NB4 (cell line): ENCODE measurements around the gene FAM120A.

Experiments used
- DNase-seq: peaks from one replicate; pipeline ENCODE4 v3.0.0; 2010; ENCODE audit warnings: low read depth
- H3K4me3 ChIP-seq: one replicate; pipeline ENCODE4 v1.5.1; 2011; ENCODE audit warnings: mild to moderate bottlenecking, low read depth, low read length, moderate library complexity
- MAX ChIP-seq: IDR thresholded peaks from 2 replicates; pipeline ENCODE4 v1.6.1; 2011; ENCODE audit warnings: low read depth, low read length
- MYC ChIP-seq: IDR thresholded peaks from 2 replicates; pipeline ENCODE4 v1.6.1; 2011; ENCODE audit warnings: low read depth, low read length
- POLR2A ChIP-seq: IDR thresholded peaks from 2 replicates; pipeline ENCODE4 v1.6.1; 2011; ENCODE audit warnings: mild to moderate bottlenecking; ENCODE audit not compliant: insufficient read length; ENCODE audit errors: extremely low read depth
- TF ChIP-seq, protein P1 (sequence below): IDR thresholded peaks from one replicate; pipeline ENCODE4 v1.5.1; 2012; ENCODE audit warnings: low read depth, low read length

Gene FAM120A

DNA sequence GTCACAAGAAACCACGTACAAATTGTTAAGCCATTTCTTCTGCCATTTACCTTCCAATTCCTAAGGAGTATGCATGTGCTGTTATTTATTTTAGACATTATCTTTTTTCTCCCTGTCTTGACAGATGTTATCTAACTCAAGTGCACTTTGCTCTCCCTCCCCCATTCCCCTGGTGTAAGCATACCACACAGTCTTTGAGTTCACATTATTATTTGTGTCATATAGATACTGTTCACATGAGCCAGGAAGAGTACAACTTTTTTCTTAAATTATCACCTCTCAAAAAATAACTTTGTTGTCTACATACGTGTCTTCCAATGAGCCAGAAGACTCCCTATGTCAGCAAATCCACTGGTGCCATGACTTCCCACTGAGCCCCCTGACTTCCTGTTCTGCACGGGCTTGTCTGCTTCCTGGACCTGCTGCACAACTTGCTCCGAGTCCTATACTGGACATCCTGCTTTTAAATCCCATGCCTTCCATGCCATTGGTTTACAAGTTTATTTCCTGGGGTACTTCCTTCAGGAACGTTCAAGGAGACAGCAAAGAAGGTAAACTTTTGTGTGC lies 19.9 kb upstream of the FAM120A start:
- TF ChIP-seq MAX (no peak), POLR2A (no peak), MYC (no peak)
- TF ChIP-seq, protein P1, sequence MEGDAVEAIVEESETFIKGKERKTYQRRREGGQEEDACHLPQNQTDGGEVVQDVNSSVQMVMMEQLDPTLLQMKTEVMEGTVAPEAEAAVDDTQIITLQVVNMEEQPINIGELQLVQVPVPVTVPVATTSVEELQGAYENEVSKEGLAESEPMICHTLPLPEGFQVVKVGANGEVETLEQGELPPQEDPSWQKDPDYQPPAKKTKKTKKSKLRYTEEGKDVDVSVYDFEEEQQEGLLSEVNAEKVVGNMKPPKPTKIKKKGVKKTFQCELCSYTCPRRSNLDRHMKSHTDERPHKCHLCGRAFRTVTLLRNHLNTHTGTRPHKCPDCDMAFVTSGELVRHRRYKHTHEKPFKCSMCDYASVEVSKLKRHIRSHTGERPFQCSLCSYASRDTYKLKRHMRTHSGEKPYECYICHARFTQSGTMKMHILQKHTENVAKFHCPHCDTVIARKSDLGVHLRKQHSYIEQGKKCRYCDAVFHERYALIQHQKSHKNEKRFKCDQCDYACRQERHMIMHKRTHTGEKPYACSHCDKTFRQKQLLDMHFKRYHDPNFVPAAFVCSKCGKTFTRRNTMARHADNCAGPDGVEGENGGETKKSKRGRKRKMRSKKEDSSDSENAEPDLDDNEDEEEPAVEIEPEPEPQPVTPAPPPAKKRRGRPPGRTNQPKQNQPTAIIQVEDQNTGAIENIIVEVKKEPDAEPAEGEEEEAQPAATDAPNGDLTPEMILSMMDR: no peak
- H3K4me3 ChIP-seq: no peak overlapping the region
- DNase-seq: no peak

- TF ChIP-seq MYC: no peak
- TF ChIP-seq, protein P1: no peak
- no peak for TF ChIP-seq MAX
- no peak for TF ChIP-seq POLR2A
- H3K4me3 ChIP-seq: no peak overlapping the region
- DNase-seq: no peak
Observed at GRCh38 chr9:93432964-93433363, 18.5 kb upstream of the FAM120A start.

DNA sequence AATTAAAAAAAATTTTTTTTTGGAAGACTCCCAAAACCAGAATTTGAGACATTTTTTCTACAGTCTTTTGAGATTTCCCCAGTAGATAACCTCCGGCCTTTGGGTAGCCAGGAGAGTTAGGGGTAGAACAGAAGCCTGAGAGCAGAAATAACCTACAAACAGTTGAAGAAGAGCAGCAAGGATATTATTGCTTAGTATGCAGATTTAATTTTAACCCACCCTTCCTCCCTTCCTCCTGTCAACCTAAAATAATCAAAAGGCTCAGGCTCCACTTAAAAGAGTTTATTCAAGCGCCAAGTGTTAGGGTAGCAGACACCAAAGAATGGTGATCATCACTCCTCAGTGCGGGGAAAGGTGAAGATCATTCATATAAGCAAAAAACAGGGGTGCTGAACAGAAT lies 17.4 kb upstream of the FAM120A start:
- TF ChIP-seq MAX: no peak
- no peak for TF ChIP-seq POLR2A
- TF ChIP-seq, protein P1: no peak
- TF ChIP-seq MYC: no peak
- no peak overlapping the region for H3K4me3 ChIP-seq
- no peak for DNase-seq

- no peak overlapping the region for H3K4me3 ChIP-seq
- DNase-seq: no peak
- TF ChIP-seq POLR2A: no peak
- TF ChIP-seq MYC: no peak
- TF ChIP-seq MAX: no peak
- TF ChIP-seq, protein P1: no peak
Observed at GRCh38 chr9:93435386-93435785, 16.1 kb upstream of the FAM120A start.

DNA sequence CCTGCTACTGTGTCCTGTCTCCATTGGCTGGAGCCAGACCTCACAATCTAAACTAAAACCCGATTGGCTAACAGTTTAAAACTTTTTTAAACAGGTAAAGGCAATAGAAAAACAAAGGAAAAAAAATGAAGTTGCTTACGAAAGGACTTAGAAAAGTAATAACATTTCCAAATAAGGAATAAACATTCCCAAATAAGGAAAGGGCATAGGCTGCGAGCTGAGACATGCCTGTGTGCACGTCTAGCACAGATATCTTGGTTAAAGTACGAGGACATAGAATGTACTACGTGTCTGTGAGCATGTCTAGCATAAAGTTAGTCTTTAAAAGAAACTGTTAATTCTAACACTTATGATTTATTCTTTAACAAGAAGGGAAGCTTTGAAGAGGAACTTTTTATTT lies 15.3 kb upstream of the FAM120A start:
- TF ChIP-seq POLR2A (no peak), MYC (no peak), MAX (no peak)
- TF ChIP-seq, protein P1: no peak
- DNase-seq: no peak
- no peak overlapping the region for H3K4me3 ChIP-seq
